Mesenteric fat pad (tissue), 1 donor: ENCODE measurements around the gene CELF2. TPM values are rescaled to one million over a fixed set of nuclear protein-coding genes. Genes with fewer than 3 reads are reported as not detected.

Experiments used
- DNase-seq: peaks from one replicate; pipeline ENCODE4 v3.0.0-alpha.2; 2020; ENCODE audit warnings: low spot score
- total RNA-seq: library from RNA; stranded (reverse); fragmentation: NEBNext Ultra II Directional; extraction: Animal tissue kit (Norgen Biotek cat#: 25700); gene quantifications from one replicate; pipeline ENCODE4 v1.2.1, GENCODE V29; 2021
- donor health status: DM: yes; HTN: yes; CAD: no.

The CELF2 gene
- total RNA-seq, 1 donor from 2014 or later, result 93.9 TPM

DNA sequence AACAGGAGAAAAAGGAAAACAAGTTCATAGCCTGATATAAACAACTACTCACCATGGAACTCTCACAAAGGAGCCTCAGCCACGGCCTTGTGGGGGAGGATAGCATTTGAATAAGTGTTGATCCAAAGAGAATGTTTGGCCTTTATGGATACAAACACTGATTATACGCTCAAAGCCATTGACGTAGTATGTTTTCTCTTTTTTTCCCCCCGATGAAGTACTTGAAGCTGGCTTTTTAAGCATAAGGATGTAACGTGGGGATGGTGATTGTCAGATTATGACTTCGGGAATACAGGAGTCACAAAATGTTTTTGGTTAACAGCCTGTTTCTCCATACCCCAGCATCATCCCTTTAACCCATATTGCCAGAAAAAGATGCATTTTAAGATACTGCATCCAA is 39.8 kb downstream of the CELF2 start:
- no peak for DNase-seq

GRCh38 chr10:11057994-11058393 is 40.3 kb downstream of the CELF2 start:
- no peak for DNase-seq

DNA sequence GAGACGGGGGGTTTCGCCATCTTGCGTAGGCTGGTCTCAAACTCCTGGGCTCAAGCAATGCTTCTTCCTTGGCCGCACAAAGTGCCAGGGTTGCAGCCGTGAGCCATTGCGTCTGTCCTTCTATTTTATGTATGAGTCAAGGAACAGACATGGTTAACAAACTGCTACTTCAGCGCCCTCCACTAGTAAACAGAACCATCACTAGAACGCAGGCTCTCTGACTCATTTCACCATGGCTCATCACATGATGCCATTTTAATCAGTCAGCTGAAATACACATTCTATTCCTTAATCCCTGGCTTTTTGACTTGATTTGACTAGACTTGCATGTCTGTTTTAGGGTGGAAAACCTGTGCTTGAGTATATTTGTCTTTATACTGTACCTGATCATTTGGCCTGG is 41.3 kb downstream of the CELF2 start:
- no peak for DNase-seq

- DNase-seq, result no peak
These were observed 46.2 kb downstream of the CELF2 start for GRCh38 chr10:11063856-11064255.

- DNase-seq, result no peak
These were observed 47.2 kb downstream of the CELF2 start for GRCh38 chr10:11064832-11065231.

GRCh38 chr10:11065567-11065966 is 47.9 kb downstream of the CELF2 start:
- no peak for DNase-seq

- DNase-seq, result no peak
These were observed 48.8 kb downstream of the CELF2 start for GRCh38 chr10:11066520-11066919.

DNA sequence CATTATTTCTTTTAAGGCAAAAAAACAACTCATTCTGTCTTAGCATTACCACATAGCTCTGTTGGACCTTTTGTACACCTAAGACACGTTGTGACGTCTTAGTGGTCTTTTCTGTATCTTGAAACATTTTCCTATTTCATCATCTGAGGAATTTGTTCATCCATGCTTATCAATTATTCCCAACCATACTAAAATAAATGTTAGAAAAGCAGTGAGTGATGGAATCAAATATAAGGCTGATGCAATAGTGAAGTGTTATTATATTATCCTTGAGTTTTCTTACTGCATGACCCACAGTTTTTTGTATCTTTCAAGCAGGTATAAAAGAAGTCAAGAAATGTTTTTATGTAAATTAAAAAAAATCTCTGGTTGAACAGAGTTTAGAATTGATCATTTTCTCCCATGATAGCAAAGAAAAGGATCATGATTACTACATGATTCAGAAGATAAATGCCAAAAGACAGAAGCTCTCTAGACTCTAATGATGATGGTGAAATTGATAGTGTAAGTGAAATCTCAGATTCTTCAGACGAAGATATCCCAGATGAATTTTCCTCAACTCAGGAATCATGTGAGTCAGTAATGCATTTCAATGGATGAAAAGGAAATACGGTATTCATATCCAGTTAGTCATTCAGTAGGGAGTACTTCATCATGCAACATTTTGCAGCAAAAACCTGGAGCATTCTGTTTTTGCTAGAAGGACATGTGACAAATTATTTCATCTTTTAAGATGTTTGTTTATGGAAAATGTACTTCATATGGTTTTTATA is 51.4 kb downstream of the CELF2 start:
- DNase-seq, result no peak

DNA sequence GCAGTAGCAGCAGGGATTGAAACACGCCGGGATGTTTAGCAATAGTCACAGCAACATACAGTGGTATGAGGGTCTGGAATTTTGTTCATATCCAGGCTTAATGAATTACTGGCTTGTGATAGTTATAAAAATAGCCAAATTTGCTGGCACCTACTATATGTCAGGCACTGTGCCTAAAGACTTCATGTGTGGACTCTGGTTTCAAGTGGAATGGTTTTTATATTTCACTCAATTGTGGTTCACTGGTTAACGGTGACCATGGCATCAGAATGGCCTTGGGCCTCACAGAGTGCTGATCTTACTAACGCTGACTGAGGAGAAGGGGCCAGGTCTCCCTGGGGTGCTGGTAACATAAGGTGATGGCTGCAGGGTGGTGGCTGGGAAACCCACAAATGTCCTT is 55.7 kb downstream of the CELF2 start:
- no peak for DNase-seq

GRCh38 chr10:11074536-11075267 is 57.0 kb downstream of the CELF2 start:
- no peak for DNase-seq

DNA sequence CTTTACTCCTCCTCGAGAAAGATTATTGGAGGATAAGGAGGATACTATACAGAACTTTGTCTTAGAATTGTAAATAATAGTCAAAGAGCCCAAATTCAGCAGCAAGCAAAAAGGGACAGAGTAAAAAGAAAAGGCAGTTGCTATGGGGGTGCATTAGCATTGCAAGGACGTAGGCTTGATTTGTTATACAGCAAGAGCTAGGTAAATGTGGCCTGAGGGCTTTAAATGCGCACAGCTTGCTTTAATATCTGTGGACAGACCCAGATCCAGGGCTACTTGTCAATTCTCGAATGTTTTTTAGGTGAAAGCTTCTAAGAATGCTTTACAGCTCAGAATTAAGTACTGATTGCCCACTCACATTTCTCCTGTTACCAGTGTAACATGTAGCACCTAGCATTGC is 58.5 kb downstream of the CELF2 start:
- DNase-seq, result no peak

DNA sequence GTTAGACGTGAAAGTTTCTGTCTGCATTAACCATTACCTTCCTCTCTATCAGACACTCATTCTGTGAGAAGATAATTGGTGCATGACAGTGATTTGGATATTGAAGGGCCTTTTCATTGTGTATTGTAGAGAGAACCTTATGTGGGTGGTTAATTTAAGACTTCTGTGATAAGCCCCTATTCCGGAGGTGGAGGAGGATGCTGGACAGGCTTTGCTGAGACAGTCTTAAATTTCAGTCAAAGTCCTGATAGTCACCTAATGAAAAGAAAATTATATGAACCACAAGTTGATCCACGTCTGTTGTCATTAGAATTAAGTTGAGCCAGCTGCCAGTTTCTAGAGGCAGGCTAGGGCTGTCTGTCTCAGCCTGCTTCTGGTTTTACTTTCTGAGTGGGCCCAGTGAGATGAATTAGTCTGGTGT is 62.9 kb downstream of the CELF2 start:
- DNase-seq, result no peak

DNA sequence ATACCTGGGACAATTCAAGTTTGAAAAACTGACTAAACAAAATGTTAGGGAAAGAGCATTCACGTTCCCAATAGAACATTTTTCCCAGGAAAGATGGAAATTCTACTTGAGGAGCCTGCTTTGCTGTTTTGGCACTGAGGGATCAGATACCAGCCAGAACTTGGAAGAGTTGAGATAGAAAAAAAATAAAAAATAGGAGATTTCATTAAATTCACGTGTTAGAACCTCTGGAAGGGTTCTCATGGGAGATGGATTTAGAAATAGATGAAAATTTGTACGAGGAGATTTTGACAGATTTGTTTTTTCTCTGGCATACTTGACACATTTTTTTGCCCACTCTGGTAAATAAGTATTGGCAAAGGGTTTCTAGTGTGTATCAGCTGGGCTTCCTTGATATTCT is 63.7 kb downstream of the CELF2 start:
- DNase-seq, result no peak

GRCh38 chr10:11082526-11082925 is 64.9 kb downstream of the CELF2 start:
- DNase-seq, result no peak

GRCh38 chr10:11083051-11083450 is 65.4 kb downstream of the CELF2 start:
- no peak for DNase-seq

- no peak for DNase-seq
These were observed 67.9 kb downstream of the CELF2 start for GRCh38 chr10:11085545-11085944.

- no peak for DNase-seq
These were observed 68.6 kb downstream of the CELF2 start for GRCh38 chr10:11086177-11086840.

DNA sequence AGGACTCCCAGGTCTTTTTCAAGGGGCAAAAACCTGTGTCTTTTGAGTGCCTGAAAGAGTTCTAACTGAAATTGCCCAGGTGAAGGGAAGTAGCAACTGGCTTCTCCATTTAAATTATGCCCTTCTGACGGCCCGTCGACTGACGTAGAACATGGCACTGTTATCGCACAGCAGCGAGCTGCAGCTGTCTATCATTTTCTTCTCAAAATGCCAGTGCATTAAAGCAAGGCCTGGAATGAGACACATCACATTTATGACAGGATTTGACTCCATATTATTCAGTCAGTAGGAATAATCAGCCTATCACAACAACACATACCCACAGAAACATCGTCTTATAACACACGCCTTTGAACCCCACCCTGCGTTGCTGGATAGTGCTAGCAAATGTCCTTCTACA is 69.7 kb downstream of the CELF2 start:
- no peak for DNase-seq

GRCh38 chr10:11088709-11089108 is 71.0 kb downstream of the CELF2 start:
- DNase-seq, result no peak

DNA sequence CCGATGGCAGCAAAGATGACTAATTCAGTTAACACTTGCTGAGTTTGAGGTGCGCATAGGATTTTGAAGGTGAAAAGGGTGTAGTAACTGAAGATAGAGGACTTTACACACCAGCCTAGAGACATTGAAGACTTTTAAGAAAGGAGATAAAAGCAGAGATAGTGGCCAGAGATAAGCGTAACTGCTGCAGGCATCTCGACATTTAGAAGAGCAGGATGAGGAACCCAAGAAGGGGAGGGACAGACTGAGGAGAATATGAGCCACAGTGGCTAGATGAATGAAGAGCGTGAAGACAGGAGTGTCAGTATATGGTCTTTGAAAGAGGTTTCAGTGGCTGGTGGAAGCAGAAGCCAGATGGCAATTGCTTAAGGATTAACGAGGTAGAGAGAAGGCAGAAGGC is 71.6 kb downstream of the CELF2 start:
- DNase-seq, result no peak

DNA sequence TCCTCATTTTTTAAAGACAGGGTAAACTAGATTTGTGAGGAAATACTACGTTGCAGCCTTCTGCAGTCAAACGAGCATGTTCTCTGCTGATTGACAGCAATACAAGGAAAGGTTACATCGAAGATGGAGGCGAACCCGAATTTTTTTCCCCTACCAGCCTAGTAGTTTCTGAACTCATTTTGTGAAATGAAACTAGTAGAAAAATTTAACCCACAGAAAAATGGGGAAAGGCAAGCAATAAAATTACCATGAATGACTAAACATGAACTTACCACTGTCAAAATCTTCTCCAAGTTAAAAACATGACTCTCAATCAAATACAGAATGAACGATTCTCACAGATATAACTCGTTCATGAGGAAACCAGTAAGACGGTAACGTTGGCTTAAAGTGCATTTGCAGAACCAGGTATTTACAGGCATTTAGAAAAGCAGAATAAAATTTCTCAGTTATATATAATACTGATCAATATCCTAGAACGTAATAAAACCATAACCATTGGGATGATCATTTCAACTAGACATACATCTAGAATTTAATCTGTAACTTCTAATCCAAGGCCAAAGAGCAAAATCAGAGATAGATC is 73.9 kb downstream of the CELF2 start:
- no peak for DNase-seq
